ENCODE results near the gene CCT6B. TPM values are rescaled to one million over a fixed set of nuclear protein-coding genes. Genes with fewer than 3 reads are reported as not detected.

CCT6B gene
- total RNA-seq, 1 experiment from 2014 or later: 1.1 TPM

GRCh38 chr17:35003778-35004177, 42.5 kb upstream of the CCT6B start:
- ATAC-seq (no peak), DNase-seq (ENCODE audit: low read depth, low spot score) (no peak)
- H2AFZ ChIP-seq (ENCODE audit: low read depth, low read length, poor library complexity, severe bottlenecking): no peak overlapping the region
- no peak overlapping the region for H3K27ac ChIP-seq (ENCODE audit: low read depth, low read length)
- CTCF ChIA-PET: no interaction called here
- RAD21 ChIA-PET (ENCODE audit: low non-redundant PET in 1 of 2, low total read pairs in 2 of 2, uncharacterized antibody in 2 of 2, unreplicated experiment in 2 of 2): no interaction called here
- no peak overlapping the region for H3K4me3 ChIP-seq (replicated peaks in 1 of 2; ENCODE audit: low read depth in 1 of 2, low read length in 2 of 2)
- intact Hi-C loops (cut with micrococcal nuclease): no loop called here
- H3K36me3 ChIP-seq (ENCODE audit: control insufficient read depth in 1 of 2, insufficient read depth in 2 of 2, low read length in 2 of 2): peaks cover 16 to 31% of the 10 kb centered on the region in 2 experiments; a peak in 3 of 4 replicates
- no peaks in the 10 kb centered on the region for H3K9me2 ChIP-seq (ENCODE audit: insufficient read depth)
- no peaks in the 10 kb centered on the region for H3K4me1 ChIP-seq (ENCODE audit: control insufficient read depth in 1 of 2, insufficient read depth in 2 of 2, low read length in 2 of 2)
- BruUV-seq (replicated peaks): no TSS peak
- no peak overlapping the region for H3K4me2 ChIP-seq (ENCODE audit: low read length)
- H3K79me2 ChIP-seq (ENCODE audit: insufficient read depth, low read length): no peaks in the 10 kb centered on the region
- no peak for TF ChIP-seq ZNF274 (IDR thresholded peaks at IDR 0.05; ENCODE audit: low read depth, low read length)
- H3K9ac ChIP-seq (ENCODE audit: low read length): no peak overlapping the region
- H4K20me1 ChIP-seq (ENCODE audit: insufficient read depth): no peaks in the 10 kb centered on the region
- POLR2A ChIA-PET: no interaction called here
- H3K27me3 ChIP-seq (ENCODE audit: insufficient read depth, low read length): no peaks in the 10 kb centered on the region
- no peaks in the 10 kb centered on the region for H3K9me3 ChIP-seq (ENCODE audit: control insufficient read depth in 1 of 2, insufficient read depth in 1 of 2, low read depth in 1 of 2, low read length in 2 of 2)

GRCh38 chr17:35002876-35003551, 41.8 kb upstream of the CCT6B start:
- no peaks in the 10 kb centered on the region for H4K20me1 ChIP-seq (ENCODE audit: insufficient read depth)
- POLR2A ChIA-PET: no interaction called here
- ATAC-seq (no peak), DNase-seq (ENCODE audit: low read depth, low spot score) (no peak)
- no peak overlapping the region for H3K9ac ChIP-seq (ENCODE audit: low read length)
- no peaks in the 10 kb centered on the region for H3K79me2 ChIP-seq (ENCODE audit: insufficient read depth, low read length)
- H3K27ac ChIP-seq (ENCODE audit: low read depth, low read length): no peak overlapping the region
- H3K4me1 ChIP-seq (ENCODE audit: control insufficient read depth in 1 of 2, insufficient read depth in 2 of 2, low read length in 2 of 2): no peaks in the 10 kb centered on the region
- no peaks in the 10 kb centered on the region for H3K9me2 ChIP-seq (ENCODE audit: insufficient read depth)
- BruUV-seq (replicated peaks): no TSS peak
- H2AFZ ChIP-seq (ENCODE audit: low read depth, low read length, poor library complexity, severe bottlenecking): no peak overlapping the region
- no peaks in the 10 kb centered on the region for H3K9me3 ChIP-seq (ENCODE audit: control insufficient read depth in 1 of 2, insufficient read depth in 1 of 2, low read depth in 1 of 2, low read length in 2 of 2)
- RAD21 ChIA-PET (ENCODE audit: low non-redundant PET in 1 of 2, low total read pairs in 2 of 2, uncharacterized antibody in 2 of 2, unreplicated experiment in 2 of 2): no interaction called here
- intact Hi-C loops (cut with micrococcal nuclease): no loop called here
- H3K4me2 ChIP-seq (ENCODE audit: low read length): no peak overlapping the region
- H3K27me3 ChIP-seq (ENCODE audit: insufficient read depth, low read length): no peaks in the 10 kb centered on the region
- CTCF ChIA-PET: no interaction called here
- H3K36me3 ChIP-seq (ENCODE audit: control insufficient read depth in 1 of 2, insufficient read depth in 2 of 2, low read length in 2 of 2): peaks cover 17 to 36% of the 10 kb centered on the region in 2 experiments; a peak in 3 of 4 replicates
- TF ChIP-seq CTCF (IDR thresholded peaks at IDR 0.05 in 2 of 3, conservative IDR thresholded peaks at IDR 0.05 in 1 of 3; ENCODE audit: borderline replicate concordance in 1 of 3, insufficient read depth in 1 of 3, low read depth in 2 of 3, low read length in 2 of 3) (no peak), SRF (IDR thresholded peaks at IDR 0.05; ENCODE audit: low read depth) (no peak), CEBPB (IDR thresholded peaks at IDR 0.05; ENCODE audit: low read depth) (no peak), POLR2A (IDR thresholded peaks at IDR 0.05; ENCODE audit: borderline replicate concordance, extremely low read depth, insufficient read depth, insufficient read length) (no peak), ZFX (IDR thresholded peaks at IDR 0.05) (no peak)
- no peak overlapping the region for H3K4me3 ChIP-seq (replicated peaks in 1 of 2; ENCODE audit: low read depth in 1 of 2, low read length in 2 of 2)
